Measurements from ENCODE around the gene TCAF2.
"Not testable (repeated sequence)": the region's sequence is repeated elsewhere in the genome, so short reads cannot be mapped to it uniquely, and the experiment has no call there.

- not testable (repeated sequence) for TF ChIP-seq CTCF (IDR thresholded peaks at IDR 0.05; ENCODE audit: insufficient read depth, low read length, poor library complexity, severe bottlenecking); EZH2phosphoT487 (conservative IDR thresholded peaks at IDR 0.05; ENCODE audit: low read length)
Observed at GRCh38 chr7:143621175-143621574, 401 bp downstream of the TCAF2 start.
